Ovary (tissue), 3 donors: ENCODE data around the gene ATG9B.

Source experiments
- EP300 ChIP-seq: sonication (generic); formaldehyde crosslinking; IDR thresholded peaks from one replicate; pipeline ENCODE4 v1.6.1; 2017; ENCODE audit warnings: antibody characterized with exemption
- TF ChIP-seq, protein P1 (sequence below), 3 donors: fragments of 450-650 bp in 2 of 3; fragments of 200-600 bp in 1 of 3; IDR thresholded peaks; one replicate each; pipeline versions ENCODE4 v1.5.1 to v1.8.0; 2016 to 2022; ENCODE audit warnings: antibody characterized with exemption in 3 of 3, mild to moderate bottlenecking in 1 of 3
- donor health status: DM: no; HTN: no; CAD: no.

DNA sequence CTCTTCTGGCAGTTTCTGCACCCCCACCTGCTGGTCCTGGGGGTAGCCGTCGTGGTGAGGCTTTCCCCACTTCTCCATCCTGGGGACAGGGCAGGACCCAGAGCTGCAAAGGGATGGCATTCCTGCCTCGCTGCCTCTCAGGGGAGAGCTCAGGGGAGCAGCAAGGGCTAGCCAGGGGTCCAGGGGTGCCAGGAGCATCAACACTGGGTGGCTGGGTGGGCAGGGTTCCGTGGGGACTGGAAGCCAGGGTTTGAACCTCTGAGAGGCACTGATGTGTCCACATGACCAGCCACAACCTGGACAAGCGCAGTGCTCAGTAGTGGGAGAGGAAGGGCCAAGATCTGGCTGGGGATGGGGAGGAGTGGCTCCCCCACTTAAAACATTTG, 9.6 kb upstream of the ATG9B start:
- no peak for TF ChIP-seq EP300
- TF ChIP-seq, protein P1, sequence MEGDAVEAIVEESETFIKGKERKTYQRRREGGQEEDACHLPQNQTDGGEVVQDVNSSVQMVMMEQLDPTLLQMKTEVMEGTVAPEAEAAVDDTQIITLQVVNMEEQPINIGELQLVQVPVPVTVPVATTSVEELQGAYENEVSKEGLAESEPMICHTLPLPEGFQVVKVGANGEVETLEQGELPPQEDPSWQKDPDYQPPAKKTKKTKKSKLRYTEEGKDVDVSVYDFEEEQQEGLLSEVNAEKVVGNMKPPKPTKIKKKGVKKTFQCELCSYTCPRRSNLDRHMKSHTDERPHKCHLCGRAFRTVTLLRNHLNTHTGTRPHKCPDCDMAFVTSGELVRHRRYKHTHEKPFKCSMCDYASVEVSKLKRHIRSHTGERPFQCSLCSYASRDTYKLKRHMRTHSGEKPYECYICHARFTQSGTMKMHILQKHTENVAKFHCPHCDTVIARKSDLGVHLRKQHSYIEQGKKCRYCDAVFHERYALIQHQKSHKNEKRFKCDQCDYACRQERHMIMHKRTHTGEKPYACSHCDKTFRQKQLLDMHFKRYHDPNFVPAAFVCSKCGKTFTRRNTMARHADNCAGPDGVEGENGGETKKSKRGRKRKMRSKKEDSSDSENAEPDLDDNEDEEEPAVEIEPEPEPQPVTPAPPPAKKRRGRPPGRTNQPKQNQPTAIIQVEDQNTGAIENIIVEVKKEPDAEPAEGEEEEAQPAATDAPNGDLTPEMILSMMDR (IDR thresholded peaks at IDR 0.05), result no peak
